ENCODE measurements around the gene SYK.
A peak's percentile ranks its signal among the peaks of the same experiment; 100 is the strongest.

SYK gene

GRCh38 chr9:90851444-90851843 lies 49.8 kb downstream of the SYK start:
- no peak for DNase-seq (ENCODE audit: low read depth in 2 of 2)

GRCh38 chr9:90853945-90854344 lies 52.3 kb downstream of the SYK start:
- no peak for DNase-seq (ENCODE audit: low read depth in 2 of 2)

GRCh38 chr9:90854637-90855175 lies 53.1 kb downstream of the SYK start:
- no peak for DNase-seq (ENCODE audit: low read depth in 2 of 2)

- DNase-seq (ENCODE audit: low read depth in 2 of 2), result no peak
Measured at GRCh38 chr9:90855208-90855902, 53.7 kb downstream of the SYK start.

GRCh38 chr9:90857091-90857490 lies 55.5 kb downstream of the SYK start:
- DNase-seq (ENCODE audit: low read depth in 2 of 2), result no peak

- no peak for DNase-seq (ENCODE audit: low read depth in 2 of 2)
Measured at GRCh38 chr9:90857855-90858254, 56.2 kb downstream of the SYK start.

GRCh38 chr9:90858457-90858901 lies 56.9 kb downstream of the SYK start:
- DNase-seq (ENCODE audit: low read depth in 2 of 2), result no peak

GRCh38 chr9:90860382-90860781 lies 58.8 kb downstream of the SYK start:
- no peak for DNase-seq (ENCODE audit: low read depth in 2 of 2)

- DNase-seq (ENCODE audit: low read depth in 2 of 2), result no peak
Measured at GRCh38 chr9:90860826-90861225, 59.2 kb downstream of the SYK start.

GRCh38 chr9:90861380-90861779 lies 59.8 kb downstream of the SYK start:
- DNase-seq (ENCODE audit: low read depth in 2 of 2), result no peak

- DNase-seq (ENCODE audit: low read depth in 2 of 2), result no peak
Measured at GRCh38 chr9:90861826-90862740, 60.5 kb downstream of the SYK start.

GRCh38 chr9:90864779-90865178 lies 63.2 kb downstream of the SYK start:
- no peak for DNase-seq (ENCODE audit: low read depth in 2 of 2)

- DNase-seq (ENCODE audit: low read depth in 2 of 2), result no peak
Measured at GRCh38 chr9:90867101-90867500, 65.5 kb downstream of the SYK start.

GRCh38 chr9:90868555-90868954 lies 66.9 kb downstream of the SYK start:
- DNase-seq (ENCODE audit: low read depth in 2 of 2), result no peak

GRCh38 chr9:90869361-90869760 lies 67.7 kb downstream of the SYK start:
- no peak for DNase-seq (ENCODE audit: low read depth in 2 of 2)

GRCh38 chr9:90870621-90871326 lies 69.2 kb downstream of the SYK start:
- peak in 1 of 2 donors; percentile 32 for DNase-seq (ENCODE audit: low read depth in 2 of 2)

GRCh38 chr9:90871327-90871935 lies 69.8 kb downstream of the SYK start:
- no peak for DNase-seq (ENCODE audit: low read depth in 2 of 2)

GRCh38 chr9:90872835-90873294 lies 71.2 kb downstream of the SYK start:
- DNase-seq (ENCODE audit: low read depth in 2 of 2), result no peak

GRCh38 chr9:90873422-90873821 lies 71.8 kb downstream of the SYK start:
- DNase-seq (ENCODE audit: low read depth in 2 of 2), result no peak

- no peak for DNase-seq (ENCODE audit: low read depth in 2 of 2)
Measured at GRCh38 chr9:90874194-90874593, 72.6 kb downstream of the SYK start.

GRCh38 chr9:90878562-90878961 lies 76.9 kb downstream of the SYK start:
- DNase-seq (ENCODE audit: low read depth in 2 of 2), result no peak

GRCh38 chr9:90880066-90880465 lies 78.4 kb downstream of the SYK start:
- DNase-seq (ENCODE audit: low read depth in 2 of 2), result no peak

All from stimulated activated CD4-positive, alpha-beta T cell treated with anti-CD3 and anti-CD28 coated beads, Interleukin-15, amount 100 ng/mL, for 48 hours (primary cell).